Osteocyte (in vitro differentiated cells): ENCODE results near the gene ESCO1. TPM values are rescaled to one million over a fixed set of nuclear protein-coding genes. Genes with fewer than 3 reads are reported as not detected.

Experiments used
- DNase-seq: peaks from one replicate; pipeline ENCODE4 v3.0.0; 2021; ENCODE audit warnings: mixed read lengths; ENCODE audit not compliant: unreplicated experiment; ENCODE audit errors: extremely low spot score
- H3K27ac Mint-ChIP-seq: one replicate; pipeline ENCODE4 v1.8.0; 2021; ENCODE audit warnings: mild to moderate bottlenecking, mixed read lengths; ENCODE audit not compliant: unreplicated experiment
- H3K27me3 Mint-ChIP-seq: one replicate; pipeline ENCODE4 v1.8.0; 2021; ENCODE audit warnings: mixed read lengths; ENCODE audit not compliant: unreplicated experiment
- H3K36me3 Mint-ChIP-seq: one replicate; pipeline ENCODE4 v1.8.0; 2021; ENCODE audit warnings: mixed read lengths; ENCODE audit not compliant: unreplicated experiment
- H3K4me1 Mint-ChIP-seq: one replicate; pipeline ENCODE4 v1.8.0; 2021; ENCODE audit warnings: mixed read lengths; ENCODE audit not compliant: unreplicated experiment
- H3K4me3 Mint-ChIP-seq: one replicate; pipeline ENCODE4 v1.8.0; 2021; ENCODE audit warnings: mild to moderate bottlenecking, moderate library complexity, mixed read lengths; ENCODE audit not compliant: unreplicated experiment
- H3K9me3 Mint-ChIP-seq: one replicate; pipeline ENCODE4 v1.8.0; 2021; ENCODE audit warnings: mixed read lengths; ENCODE audit not compliant: unreplicated experiment
- total RNA-seq: library from RNA; stranded (reverse); gene quantifications from 2 replicates; pipeline ENCODE4 v1.2.1, GENCODE V29; 2021
- TF ChIP-seq, protein P1 (sequence below): fragments of 200-600 bp; sonication (generic); IDR thresholded peaks from 2 replicates; pipeline ENCODE4 v1.5.0; 2021; ENCODE audit warnings: antibody characterized with exemption, mild to moderate bottlenecking, moderate library complexity

The ESCO1 gene
- total RNA-seq, 1 donor from 2014 or later, result 14.6 TPM

DNA sequence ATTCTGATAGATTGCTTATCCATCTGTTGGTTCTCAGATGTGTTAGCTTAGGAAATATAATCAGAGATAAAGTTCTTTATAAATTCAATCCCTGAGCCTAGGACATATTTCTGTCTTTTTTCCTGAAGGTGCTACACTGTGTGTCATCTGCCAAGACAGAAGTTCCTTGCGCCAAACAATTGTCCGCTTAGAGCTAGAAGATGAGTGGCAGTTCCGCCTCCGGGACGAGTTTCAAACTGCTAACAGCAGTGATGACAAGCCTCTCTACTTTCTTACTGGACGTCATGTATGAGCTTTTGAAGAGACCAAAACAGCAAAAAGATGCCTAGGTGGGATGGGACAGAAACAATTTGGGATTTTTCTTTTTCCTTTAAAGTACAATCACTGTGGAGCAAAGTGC is 78.0 kb downstream of the ESCO1 start:
- H3K36me3 Mint-ChIP-seq, result peaks cover 27% of the 10 kb centered on the region
- H3K4me3 Mint-ChIP-seq, result no peak overlapping the region
- no peaks in the 10 kb centered on the region for H3K27me3 Mint-ChIP-seq
- TF ChIP-seq, protein P1, sequence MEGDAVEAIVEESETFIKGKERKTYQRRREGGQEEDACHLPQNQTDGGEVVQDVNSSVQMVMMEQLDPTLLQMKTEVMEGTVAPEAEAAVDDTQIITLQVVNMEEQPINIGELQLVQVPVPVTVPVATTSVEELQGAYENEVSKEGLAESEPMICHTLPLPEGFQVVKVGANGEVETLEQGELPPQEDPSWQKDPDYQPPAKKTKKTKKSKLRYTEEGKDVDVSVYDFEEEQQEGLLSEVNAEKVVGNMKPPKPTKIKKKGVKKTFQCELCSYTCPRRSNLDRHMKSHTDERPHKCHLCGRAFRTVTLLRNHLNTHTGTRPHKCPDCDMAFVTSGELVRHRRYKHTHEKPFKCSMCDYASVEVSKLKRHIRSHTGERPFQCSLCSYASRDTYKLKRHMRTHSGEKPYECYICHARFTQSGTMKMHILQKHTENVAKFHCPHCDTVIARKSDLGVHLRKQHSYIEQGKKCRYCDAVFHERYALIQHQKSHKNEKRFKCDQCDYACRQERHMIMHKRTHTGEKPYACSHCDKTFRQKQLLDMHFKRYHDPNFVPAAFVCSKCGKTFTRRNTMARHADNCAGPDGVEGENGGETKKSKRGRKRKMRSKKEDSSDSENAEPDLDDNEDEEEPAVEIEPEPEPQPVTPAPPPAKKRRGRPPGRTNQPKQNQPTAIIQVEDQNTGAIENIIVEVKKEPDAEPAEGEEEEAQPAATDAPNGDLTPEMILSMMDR, result no peak
- no peaks in the 10 kb centered on the region for H3K4me1 Mint-ChIP-seq
- H3K9me3 Mint-ChIP-seq, result no peaks in the 10 kb centered on the region
- H3K27ac Mint-ChIP-seq, result no peak overlapping the region
- DNase-seq, result no peak

DNA sequence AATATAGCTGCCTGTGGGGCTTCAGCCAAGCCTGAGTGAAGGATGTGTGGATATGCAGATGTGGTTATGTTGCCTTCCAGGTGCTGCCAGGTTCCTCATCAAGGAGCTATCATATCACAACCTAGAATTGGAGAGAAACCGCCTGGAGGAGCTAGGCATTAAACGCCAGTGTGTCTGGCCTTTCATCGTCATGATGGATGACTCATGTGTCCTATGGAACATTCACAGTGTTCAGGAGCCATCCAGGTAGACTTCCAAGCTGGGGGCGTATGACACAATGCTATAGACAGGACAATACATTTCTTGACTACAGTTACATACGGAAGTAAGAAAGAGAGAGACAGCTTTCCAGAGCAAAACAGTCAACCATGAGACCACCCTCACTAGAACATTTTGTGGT is 86.8 kb downstream of the ESCO1 start:
- Mint-ChIP-seq H3K4me3 (no peak overlapping the region), H3K36me3 (peaks cover 23% of the 10 kb centered on the region), H3K9me3 (peaks cover 11% of the 10 kb centered on the region), H3K4me1 (no peaks in the 10 kb centered on the region), H3K27me3 (no peaks in the 10 kb centered on the region), H3K27ac (no peak overlapping the region)
- no peak for DNase-seq
- TF ChIP-seq, protein P1, result no peak

DNA sequence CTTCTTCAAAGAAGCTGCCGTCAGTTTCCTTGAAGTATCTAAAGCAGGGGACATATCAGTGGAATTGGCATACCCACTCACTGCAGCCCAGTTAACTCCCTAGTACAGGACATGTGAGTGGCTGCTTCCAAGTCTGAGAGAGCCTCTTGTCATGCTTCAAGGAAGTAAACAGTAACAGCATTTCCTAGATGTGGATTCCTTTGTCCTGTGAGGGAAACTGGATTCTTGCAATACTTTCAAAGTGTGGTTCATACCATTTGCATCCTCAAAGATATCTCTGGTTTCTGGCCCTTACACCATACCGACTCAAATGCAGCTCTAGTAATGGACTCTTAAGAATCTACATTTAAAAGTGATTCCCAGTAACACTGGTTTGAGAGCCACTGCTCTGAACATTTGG is 87.2 kb downstream of the ESCO1 start:
- H3K4me1 Mint-ChIP-seq, result no peaks in the 10 kb centered on the region
- peaks cover 23% of the 10 kb centered on the region for H3K36me3 Mint-ChIP-seq
- peaks cover 11% of the 10 kb centered on the region for H3K9me3 Mint-ChIP-seq
- no peak overlapping the region for H3K4me3 Mint-ChIP-seq
- no peak overlapping the region for H3K27ac Mint-ChIP-seq
- no peaks in the 10 kb centered on the region for H3K27me3 Mint-ChIP-seq
- no peak for DNase-seq
- TF ChIP-seq, protein P1, result no peak

DNA sequence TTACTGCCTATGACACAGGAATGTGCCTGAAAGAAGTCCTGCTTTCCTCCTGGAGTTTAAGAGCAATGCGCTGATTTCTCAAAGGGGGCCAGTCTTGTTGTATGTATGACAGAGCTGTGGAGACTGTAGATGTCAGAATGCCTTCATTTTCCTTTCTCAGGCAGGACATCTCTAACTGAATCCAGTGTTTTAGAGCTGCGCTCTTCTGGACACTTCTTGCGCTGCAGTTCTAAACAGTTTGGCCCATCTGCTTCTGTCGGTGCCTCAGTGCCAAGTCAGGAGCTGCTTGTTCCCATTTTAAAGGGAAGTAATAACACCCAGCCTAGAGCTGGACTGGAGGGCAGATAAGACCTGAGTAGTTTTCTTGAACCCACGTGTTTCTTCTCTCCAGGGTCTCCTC is 91.4 kb downstream of the ESCO1 start:
- no peak overlapping the region for H3K4me3 Mint-ChIP-seq
- H3K27ac Mint-ChIP-seq, result no peak overlapping the region
- H3K36me3 Mint-ChIP-seq, result peaks cover 15% of the 10 kb centered on the region
- no peak for DNase-seq
- TF ChIP-seq, protein P1, result no peak
- peaks cover 11% of the 10 kb centered on the region for H3K9me3 Mint-ChIP-seq
- H3K27me3 Mint-ChIP-seq, result no peaks in the 10 kb centered on the region
- H3K4me1 Mint-ChIP-seq, result no peaks in the 10 kb centered on the region

DNA sequence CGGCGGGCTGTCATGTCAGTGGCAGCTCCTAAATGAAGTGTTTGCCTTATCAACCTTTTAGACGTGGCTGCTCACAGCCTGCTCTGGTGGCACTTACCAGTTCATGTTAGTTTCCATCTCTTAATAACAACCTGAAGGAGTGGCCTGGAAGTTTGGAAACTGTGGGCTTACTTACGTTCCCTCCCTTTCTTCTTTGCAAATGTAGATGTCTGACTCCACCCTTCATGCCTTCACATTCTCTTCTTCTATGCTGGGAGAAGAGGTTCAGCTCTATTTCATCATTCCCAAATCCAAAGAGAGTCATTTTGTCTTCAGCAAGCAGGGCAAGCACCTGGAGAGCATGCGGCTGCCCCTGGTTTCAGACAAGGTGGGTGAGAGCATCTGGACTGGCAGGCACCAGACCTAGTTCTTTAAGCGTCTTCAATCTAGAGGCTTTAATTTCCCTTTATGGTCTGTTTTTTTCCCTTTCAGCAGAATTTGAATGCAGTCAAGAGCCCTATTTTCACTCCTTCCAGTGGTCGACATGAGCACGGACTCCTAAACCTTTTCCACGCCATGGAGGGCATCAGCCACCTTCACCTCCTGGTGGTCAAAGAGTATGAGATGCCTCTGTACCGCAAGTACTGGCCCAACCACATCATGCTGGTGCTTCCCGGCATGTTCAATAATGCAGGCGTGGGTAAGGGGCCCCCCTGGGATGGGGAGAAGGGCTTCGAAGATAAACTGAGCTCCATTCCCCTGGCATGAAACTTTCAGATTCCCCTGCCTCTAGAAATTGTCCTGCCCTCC is 92.4 kb downstream of the ESCO1 start:
- Mint-ChIP-seq H3K27me3 (no peaks in the 10 kb centered on the region), H3K4me1 (no peaks in the 10 kb centered on the region), H3K36me3 (peaks cover 9% of the 10 kb centered on the region), H3K27ac (no peak overlapping the region), H3K4me3 (no peak overlapping the region), H3K9me3 (peaks cover 11% of the 10 kb centered on the region)
- TF ChIP-seq, protein P1, result no peak
- no peak for DNase-seq
